GM12892 (cell line): Measurements from ENCODE around the gene KCNIP1. TPM values are rescaled to one million over a fixed set of nuclear protein-coding genes. Genes with fewer than 3 reads are reported as not detected.

Experiments used
- DNase-seq: peaks from one replicate; pipeline ENCODE4 v3.0.0; 2011; ENCODE audit not compliant: insufficient read length
- FAIRE-seq: peaks from 2 replicates; lab custom pipeline; 2011; peaks lifted over from hg19 to GRCh38; lab: Jason Lieb, UNC
- POLR2A ChIP-seq: IDR thresholded peaks from 2 replicates; pipeline ENCODE4 v1.6.1; 2011; ENCODE audit warnings: low read depth, low read length, control low read depth
- POLR2AphosphoS5 ChIP-seq: IDR thresholded peaks from 2 replicates; pipeline ENCODE4 v1.6.1; 2011; ENCODE audit warnings: low read depth, low read length, control low read depth
- TAF1 ChIP-seq: IDR thresholded peaks from 2 replicates; pipeline ENCODE4 v1.6.1; 2011; ENCODE audit warnings: low read depth, mild to moderate bottlenecking, control low read depth, low read length, borderline replicate concordance
- polyA plus RNA-seq: library from polyadenylated mRNA; unstranded; fragments of >200 nt; gene quantifications from one replicate; pipeline ENCODE4 v1.2.1, GENCODE V29; 2012; ENCODE audit warnings: missing spikeins, inconsistent platforms; ENCODE audit not compliant: missing spikeins

Gene KCNIP1
- polyA plus RNA-seq, result not detected

DNA sequence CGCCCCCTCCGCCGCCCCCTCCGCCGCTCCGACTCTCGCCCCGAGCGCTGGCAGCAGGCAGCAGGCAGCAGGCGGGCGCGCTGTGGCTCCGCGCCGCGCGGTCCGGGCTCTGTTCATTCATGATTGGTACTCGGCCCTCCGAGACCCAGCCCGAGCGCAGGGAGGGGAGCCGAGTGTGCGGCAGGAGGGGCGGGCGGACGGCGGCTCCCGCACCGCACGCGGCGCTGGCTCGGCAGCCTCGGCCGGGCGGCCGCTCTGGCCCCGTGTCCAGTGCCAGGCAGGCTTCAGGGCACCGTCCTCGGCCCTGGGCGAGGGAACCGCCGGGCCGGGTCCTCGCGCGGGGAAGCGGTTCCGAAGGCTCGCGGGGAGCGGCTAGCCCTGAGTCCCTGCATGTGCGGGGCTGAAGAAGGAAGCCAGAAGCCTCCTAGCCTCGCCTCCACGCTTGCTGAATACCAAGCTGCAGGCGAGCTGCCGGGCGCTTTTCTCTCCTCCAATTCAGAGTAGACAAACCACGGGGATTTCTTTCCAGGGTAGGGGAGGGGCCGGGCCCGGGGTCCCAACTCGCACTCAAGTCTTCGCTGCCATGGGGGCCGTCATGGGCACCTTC lies at the start of gene KCNIP1:
Gene KCNIP1 (plus strand): TSS at position 31 of the 607 bp plus-strand sequence.
- TF ChIP-seq POLR2A (no peak), POLR2AphosphoS5 (no peak), TAF1 (no peak)
- no peak for DNase-seq
- no peak for FAIRE-seq

DNA sequence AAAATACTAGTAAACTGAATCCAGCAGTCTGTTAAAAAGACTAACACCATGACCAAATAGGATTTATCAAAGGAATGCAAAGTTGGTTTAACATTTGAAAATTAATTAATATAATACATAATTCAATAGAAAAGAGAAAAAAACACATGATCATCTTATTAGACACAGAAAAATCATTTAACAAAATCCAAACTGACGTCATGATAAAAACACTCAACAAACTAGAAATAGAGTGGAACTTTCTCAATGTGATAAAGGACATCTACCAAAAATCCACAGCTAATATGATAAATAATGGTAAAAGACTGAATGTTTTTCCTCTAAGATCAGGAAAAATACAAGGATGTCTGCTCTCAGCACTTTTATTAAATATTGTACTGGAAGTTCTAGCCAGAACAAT lies 40.4 kb upstream of the KCNIP1 start:
- TF ChIP-seq TAF1 (no peak), POLR2A (no peak), POLR2AphosphoS5 (no peak)
- FAIRE-seq, result no peak
- no peak for DNase-seq

DNA sequence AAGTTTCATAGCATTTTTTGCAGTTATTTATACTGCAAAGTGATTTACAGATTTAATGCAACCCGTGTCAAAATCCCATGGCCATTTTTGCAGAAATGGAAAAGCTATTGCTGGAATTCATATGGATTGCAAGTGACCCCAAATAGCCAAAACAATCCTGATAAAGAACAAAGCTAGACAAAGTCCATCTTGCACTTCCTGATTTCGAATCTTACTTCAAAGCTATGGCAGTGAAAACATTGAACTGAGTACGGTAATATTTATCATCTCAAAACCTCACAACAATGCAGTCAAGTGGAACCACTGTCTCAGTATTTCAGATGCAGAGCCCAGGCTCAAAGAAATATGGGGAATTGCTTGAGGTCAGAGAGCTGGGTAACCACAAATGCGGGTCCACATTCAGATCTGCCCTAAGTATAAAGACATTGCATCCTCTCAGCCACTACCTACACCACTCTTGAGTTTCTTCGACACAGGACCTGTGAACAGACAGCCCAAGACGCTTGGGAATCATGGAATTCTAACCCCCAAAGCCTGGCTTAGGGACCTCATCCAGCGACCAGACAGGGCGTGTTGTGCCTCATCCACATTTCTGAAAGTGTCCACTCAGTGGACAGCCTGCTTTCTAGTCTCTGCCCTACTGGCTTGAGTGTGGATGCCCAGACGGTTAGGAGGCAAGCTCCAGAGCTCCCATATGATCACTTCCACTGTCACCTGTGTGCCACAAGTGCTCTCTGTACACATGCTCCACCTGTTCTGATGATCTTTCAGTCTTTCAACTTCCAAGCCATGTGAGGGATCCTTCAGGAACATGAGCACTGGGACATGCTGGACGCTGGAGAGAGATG lies 39.3 kb upstream of the KCNIP1 start:
- FAIRE-seq, result no peak
- no peak for TF ChIP-seq POLR2AphosphoS5
- no peak for TF ChIP-seq TAF1
- no peak for TF ChIP-seq POLR2A

DNA sequence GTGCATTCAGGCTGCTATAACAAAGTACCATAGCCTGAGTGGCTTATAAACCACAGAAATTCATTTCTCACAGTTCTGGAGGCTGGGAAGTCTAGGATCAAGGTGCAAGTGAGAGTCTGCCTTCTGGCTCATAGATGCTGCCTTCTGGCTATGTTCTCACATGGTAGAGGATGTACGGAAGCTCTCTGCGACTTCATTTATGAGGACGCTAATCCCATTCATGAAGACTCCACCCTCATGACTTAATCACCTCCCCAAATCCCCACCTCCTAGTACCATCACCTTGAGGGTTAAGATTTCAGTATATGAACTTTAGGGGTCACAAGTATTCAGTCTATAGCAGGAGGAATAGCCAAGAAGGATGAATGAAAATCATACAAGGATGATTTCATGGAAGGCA lies 37.3 kb upstream of the KCNIP1 start:
- DNase-seq, result no peak
- FAIRE-seq, result no peak
- no peak for TF ChIP-seq POLR2AphosphoS5
- TF ChIP-seq POLR2A, result no peak
- TF ChIP-seq TAF1, result no peak

More for the DNA sequence above, 39.3 kb upstream of the KCNIP1 start:
- DNase-seq, result no peak

DNA sequence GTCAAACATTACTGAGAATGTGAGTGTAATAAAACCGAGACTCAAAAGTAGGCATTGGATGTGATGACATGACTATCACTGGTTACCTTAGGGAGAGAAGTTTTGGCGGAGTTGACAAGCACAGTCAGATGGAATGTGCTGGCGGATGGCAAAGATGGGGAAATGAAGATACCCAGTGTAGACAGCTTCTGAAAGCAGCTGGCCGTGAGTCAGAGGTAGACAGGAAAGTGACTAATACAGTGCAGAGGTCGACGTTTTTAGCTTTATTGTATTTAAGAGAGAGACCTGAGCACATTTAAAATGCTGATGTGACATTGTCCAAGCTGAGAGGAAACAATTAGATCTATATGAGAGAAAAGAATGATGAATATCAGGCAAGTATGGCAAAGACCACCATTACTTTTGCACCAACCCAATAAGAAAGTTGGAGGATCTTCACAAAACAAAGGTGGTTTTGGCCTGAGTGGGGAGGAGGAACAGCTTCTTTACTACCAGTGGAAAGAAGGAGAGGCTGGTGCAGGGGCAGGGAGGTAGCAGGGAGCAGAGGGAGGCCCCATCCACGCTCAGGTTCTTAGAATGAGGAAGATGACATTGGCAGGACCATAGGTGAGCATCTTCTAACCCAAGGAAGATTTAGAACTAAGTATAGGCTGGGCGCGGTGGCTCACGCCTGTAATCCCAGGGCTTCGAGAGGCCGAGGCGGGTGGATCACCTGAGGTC lies 36.7 kb upstream of the KCNIP1 start:
- FAIRE-seq, result peak; percentile 9
- no peak for DNase-seq
- no peak for TF ChIP-seq POLR2A
- TF ChIP-seq POLR2AphosphoS5, result no peak
- TF ChIP-seq TAF1, result no peak

DNA sequence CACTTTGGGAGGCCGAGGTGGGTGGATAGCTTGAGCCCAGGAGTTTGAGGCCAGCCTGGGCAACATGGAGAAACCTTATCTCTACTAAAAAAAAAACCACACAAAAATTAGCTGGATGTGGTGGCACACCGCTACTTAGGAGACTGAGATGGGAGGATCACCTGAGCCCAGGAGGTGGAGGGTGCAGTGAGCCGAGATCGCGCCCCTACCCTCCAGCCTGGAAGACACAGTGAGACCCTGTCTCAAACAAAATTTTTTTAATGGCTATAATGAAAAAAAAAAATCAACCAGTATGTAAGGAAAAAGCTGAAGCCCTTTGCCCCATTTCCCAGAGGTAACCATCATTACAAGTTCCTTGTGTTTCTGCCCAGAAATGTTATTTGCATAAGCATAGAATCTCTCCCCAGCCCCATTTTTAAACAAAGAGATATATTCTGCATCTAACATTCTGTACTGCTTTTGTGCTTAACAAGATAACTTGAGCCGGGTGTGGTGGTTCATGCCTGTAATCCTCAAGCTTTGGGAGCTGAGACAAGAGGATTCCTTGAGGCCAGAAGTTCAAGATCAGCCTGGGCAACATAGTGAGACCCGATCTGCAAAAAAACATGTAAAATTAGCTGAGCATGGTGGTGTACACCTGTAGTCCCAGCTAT lies 35.1 kb upstream of the KCNIP1 start:
- DNase-seq (no peak), FAIRE-seq (no peak)
- TF ChIP-seq POLR2AphosphoS5 (no peak), TAF1 (no peak), POLR2A (no peak)

DNA sequence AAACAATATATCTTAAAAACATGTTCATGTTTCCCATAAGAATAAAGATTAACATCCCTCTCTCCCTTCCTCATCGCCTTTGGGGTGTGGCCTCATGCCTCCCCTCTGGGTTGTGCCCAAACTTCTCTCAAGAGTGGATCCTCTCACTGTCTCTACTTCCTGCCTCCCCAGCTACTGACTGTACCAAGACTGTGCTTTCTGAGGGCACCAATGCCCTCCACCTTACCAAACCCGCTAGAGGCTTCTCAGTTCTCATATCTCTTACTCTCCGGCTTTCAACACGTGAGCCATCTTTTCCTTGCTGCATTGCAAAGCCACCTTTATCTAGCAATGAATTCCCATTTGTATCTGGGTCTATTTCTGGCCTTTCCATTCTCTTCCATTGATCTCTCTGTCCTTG lies 34.4 kb upstream of the KCNIP1 start:
- DNase-seq, result no peak
- TF ChIP-seq POLR2AphosphoS5, result no peak
- no peak for TF ChIP-seq POLR2A
- TF ChIP-seq TAF1, result no peak
- no peak for FAIRE-seq

DNA sequence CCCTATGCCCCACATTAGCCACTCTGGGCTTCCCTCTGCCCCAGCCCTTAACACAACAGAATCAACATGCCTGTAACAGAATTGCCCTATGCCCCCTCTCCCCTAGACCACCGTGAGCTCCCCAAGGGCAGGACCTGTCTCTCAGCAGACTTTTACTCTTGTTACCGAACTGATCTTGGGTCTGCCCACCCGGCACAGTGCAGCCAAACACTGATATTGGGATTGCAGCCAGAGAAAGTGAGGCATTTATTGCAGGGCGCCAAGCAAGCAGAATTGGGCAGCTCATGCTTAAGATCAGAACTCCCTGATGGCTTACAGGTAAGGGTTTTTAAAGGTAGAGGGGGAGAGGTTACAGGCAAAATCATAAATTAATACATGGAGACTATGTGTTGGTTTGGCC lies 33.5 kb upstream of the KCNIP1 start:
- FAIRE-seq (no peak), DNase-seq (no peak)
- no peak for TF ChIP-seq TAF1
- no peak for TF ChIP-seq POLR2A
- no peak for TF ChIP-seq POLR2AphosphoS5

DNA sequence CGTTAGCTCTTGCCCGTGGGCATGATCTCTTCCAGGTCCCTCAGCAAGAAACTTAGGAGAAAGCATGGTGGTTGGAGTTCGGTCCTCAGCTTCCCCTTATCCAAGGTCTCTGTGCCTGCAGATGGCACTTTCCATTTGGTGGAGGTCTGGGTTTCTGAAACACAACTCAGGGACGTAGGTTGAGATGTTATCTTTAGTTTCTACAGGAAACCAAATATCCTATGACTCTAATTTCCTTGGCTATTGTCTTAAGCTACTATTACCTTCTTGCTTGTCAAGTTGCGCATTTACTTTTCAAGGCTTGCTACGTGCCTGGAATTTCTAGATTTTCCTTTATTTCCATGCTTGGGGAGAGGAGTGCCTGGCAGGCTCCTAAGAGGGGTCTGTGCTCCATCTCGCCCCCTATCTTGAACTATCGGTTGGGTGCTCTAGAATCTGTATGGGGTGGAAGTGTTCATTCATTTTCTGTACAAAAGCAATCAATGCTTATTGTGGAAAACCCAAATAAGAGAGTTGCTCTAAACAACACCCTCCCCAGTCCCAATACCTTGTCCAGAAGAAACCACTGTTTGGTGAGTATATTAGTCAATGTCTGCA lies 32.9 kb upstream of the KCNIP1 start:
- DNase-seq, result no peak
- no peak for TF ChIP-seq POLR2A
- TF ChIP-seq TAF1, result no peak
- no peak for TF ChIP-seq POLR2AphosphoS5
- no peak for FAIRE-seq

DNA sequence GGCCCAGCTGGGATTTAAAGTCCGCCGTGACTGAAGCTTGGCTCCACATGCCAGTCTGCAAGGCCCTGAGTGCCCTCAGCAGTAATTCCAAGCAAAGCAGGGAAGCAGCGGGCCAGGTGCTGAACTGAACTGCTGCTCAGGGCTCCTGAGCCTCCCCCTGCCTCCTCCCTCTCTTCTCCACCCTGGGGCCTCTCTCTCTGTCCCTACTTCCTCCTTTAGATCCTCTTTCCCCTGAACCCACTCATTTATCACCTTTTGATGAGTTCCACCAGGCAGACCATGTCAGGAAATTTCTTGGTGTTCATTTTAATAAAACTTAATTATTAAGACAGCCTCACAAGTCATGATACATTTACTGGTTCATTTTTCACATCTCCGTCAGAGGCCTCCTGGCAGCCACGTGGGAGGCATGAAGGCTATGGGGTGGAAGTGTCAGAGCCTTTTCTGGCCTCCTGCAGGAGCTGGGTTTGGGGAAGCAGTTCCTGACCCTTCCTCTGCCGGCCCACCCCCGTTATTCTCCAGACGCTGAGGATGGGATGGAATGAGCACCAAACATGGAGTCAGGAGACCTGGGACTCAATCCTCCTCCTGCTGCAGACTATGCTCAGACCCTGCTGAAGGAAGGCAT lies 32.2 kb upstream of the KCNIP1 start:
- FAIRE-seq, result no peak
- no peak for DNase-seq
- TF ChIP-seq TAF1 (no peak), POLR2AphosphoS5 (no peak), POLR2A (no peak)
